Non-pigmented ciliary epithelial cell (primary cell): ENCODE results near the gene FAM20B.

Experiments
- DNase-seq: peaks from one replicate; pipeline ENCODE4 v3.0.0-alpha.2; 2010; ENCODE audit warnings: low read depth

Gene FAM20B

GRCh38 chr1:179092896-179093461 lies 67.3 kb downstream of the FAM20B start:
- DNase-seq = no peak

DNA sequence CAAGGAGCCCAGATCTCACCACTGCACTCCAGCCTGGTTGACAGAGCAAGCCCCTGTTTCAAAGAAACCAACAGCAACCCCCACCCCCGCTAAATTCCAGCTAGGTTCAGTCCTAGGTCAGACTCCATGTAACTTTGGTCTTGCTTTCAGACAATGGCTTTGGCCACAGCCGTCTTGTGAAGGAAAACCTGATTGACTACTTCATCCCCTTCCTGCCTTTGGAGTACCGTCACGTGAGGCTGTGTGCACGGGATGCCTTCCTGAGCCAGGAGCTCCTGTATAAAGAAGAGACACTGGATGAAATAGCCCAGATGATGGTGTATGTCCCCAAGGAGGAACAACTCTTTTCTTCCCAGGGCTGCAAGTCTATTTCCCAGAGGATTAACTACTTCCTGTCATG lies 69.1 kb downstream of the FAM20B start:
- DNase-seq = no peak

DNA sequence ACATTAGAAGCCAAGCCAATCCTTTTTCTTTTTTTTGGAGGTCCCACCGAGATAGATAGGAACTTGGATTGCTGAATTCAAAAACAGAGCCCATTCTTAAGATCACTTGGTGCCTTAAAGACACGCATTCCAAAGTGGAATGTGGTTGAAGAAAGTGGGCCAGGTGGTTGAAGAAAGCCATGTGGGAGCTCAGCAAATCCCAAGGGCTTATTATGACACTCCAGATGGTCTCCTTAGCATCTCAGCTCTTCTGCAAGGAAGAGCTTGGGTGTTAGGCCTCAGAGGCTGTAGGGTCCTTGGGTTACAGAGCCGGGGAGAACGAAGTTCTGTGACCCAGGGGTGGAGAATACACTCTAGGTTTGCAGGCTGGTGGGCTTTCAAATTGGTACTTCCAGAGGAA lies 69.7 kb downstream of the FAM20B start:
- DNase-seq = no peak

DNA sequence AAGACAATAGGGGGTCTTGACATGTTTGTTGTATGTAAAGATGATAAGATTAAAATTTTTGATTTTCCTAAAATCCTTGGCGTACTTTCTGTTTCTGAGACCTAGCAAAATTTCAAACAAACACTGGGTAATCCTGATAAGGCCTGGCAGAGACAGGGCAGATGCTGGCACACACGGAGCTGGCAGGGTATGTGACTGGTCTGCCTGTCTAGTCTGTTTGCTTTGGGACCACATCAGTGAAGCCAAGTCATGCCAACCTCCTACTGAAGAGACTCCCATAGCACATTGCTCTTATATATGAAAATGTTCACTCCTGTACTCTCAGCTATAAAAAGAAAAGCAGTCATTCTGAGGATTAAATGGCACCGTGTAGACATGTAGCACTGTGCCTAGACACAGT lies 70.2 kb downstream of the FAM20B start:
- no peak for DNase-seq

GRCh38 chr1:179099891-179100290 lies 74.2 kb downstream of the FAM20B start:
- no peak for DNase-seq

DNA sequence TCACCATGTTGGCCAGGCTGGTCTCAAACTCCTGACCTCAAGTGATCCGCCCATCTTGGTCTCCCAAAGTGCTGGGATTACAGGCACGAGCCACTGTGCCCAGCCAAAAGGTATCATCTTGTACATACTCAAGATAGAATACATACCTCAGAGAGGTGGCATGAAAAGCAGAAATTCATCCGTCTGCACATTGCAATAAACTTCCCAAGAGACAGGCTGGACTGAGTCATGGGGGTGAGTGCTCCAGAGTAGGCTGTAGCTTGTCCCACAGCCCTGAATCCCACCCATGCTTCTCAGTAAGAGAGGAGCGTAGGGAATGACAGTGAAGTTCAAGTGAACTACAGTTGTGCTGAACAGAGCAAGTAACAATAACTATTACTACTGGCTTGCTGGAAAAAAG lies 75.9 kb downstream of the FAM20B start:
- DNase-seq = no peak

GRCh38 chr1:179103999-179104398 lies 78.3 kb downstream of the FAM20B start:
- no peak for DNase-seq

DNA sequence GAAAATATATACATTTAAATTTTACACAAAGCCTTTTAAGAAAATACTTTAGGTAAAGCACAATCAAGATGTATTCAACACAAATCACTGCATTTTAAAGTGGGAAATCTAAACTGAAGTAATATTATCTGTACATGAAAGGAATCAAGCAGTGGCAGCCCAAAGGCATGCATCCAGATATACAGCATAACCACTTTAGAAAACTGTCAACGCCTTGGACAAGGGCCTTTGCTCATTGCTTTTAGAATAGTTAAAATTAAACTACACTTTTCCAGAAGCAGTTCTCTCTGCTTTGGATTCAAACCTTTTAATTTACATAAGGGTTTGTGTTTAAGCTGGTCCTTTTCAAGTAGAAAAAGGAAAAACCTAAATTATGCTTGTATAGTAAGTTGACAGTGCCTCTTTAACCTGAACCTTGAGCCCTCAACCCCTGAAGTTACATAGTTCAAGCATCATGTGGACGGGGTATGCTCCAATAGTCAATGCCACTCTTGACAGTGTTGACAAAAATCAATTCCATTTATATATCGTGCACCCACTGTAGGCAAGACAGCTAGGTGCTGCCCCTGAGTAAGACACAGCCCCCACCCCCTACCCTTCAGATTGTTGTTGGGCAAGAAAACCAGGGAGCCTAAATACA lies 79.0 kb downstream of the FAM20B start:
- no peak for DNase-seq

DNA sequence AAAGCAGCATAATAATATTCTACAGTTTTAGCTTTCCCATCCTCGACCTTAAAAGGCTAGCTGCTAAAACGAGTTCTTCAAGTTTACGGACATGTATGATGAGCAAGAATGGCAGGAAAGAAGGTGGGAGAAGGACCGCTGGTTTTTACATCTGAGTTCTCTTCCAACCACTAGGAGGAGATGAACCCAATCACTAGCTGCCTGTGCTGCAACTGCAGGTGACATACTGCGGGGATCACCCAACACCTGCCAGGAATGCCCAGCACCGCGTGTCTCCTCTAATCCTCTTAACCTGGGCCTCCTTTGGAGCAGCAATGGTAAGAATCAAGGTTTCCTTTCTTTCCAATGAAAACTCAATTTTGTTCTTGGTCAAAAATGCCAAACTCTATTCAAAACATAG lies 79.7 kb downstream of the FAM20B start:
- no peak for DNase-seq

- no peak for DNase-seq
Measured at GRCh38 chr1:179107706-179108629, 82.3 kb downstream of the FAM20B start.

- no peak for DNase-seq
Measured at GRCh38 chr1:179108644-179109043, 83.0 kb downstream of the FAM20B start.

DNA sequence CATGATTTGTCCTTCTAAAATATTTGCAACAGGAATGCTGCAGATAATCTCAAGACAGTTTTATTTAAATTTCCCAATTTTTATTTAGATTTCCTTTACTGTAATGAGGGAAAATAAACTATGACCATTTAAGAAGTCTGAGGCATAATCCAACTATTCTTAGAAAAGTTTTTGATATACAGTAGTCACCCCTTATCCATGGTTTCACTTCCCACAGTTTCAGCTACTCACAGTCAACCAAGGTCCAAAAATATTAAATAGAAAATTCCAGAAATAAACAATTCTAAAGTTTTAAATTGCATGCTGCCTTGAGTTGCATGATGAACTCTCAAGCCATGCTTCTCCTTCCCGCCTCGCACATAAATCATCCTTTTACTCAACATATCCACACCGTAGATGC lies 89.5 kb downstream of the FAM20B start:
- DNase-seq = no peak

DNA sequence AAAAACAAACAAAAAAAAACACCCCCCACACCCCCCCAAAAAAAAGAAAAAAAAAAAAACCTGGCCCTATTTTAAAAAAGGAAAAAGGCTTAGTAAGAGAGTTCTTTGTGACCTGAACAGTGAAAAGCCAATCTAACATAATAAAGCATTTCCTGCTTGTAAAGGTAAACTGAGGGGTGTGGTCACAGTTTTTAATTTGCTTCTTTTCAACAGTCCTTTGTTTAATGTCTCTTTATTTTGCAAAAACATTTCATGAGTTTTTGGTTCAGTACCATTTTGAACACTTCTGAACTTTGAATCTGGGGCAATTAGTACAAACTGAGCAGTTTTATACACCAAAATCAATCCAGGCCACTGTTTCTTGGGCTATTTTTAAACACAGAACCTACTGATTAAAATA lies 93.8 kb downstream of the FAM20B start:
- DNase-seq = no peak

- DNase-seq = no peak
Measured at GRCh38 chr1:179120736-179121135, 95.0 kb downstream of the FAM20B start.

DNA sequence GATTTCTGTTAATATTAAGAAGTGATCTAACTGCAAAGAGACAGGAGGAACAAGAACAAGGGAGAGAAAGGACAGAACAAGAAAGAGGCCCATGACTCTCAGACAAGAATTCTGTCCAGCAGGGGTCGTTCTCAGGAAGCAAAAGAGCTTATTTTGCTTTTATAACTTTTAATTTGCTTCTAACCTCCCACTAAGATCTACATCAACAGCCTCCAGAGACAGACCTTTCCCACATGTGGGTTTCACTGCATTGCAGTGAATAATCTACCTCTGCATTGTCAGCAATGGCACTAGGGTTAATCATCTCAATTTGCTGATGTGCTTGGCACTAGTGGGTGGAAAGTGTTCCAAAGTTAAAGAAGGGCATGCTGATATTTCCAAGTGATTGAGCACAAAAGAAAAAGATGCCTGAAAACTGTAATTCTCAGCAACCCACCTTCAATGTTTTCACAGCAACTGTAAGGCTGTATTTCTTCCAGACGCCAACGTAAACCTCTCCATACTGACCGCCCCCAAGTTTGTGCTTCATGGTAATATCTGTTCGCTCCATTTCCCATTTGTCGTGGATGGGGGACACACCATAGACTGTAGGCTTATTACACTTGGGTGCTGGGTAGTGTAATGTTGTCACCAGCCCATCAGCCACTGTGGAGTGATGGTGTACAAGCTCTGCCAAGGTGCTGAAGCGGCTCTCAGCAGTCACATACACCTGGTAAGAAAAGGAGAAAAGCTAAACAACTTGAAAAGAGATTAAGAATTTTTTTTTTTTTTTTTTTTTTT lies 95.7 kb downstream of the FAM20B start:
- DNase-seq = no peak

DNA sequence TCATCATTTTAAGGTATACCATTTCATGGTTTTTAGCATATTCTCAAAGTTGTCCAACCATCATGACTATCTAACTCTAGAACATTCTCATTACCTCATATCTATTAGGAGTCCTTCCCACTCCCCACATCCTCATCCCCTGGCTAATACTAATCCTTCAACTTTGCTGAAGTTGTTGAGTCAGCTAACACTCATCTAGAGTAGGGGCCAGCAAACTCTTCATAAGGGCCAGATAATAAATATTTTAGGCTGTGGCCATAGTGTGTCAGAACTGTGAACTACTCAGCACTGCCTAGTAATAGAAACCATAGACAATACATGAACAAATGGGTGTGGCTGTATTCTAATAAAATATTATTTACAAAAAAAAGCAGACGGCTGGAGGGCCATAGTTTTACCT lies 99.2 kb downstream of the FAM20B start:
- no peak for DNase-seq
